GM19468 (cell line): ENCODE measurements around the gene HSD17B3.
"Not testable (repeated sequence)": the region's sequence is repeated elsewhere in the genome, so short reads cannot be mapped to it uniquely, and the experiment has no call there.

Experiments used
- ATAC-seq: cut with Tn5 transposase; IDR thresholded peaks from one replicate; pipeline ENCODE4 v1.9.1; 2021; ENCODE audit warnings: mild to moderate bottlenecking, moderate library complexity, moderate number of reproducible peaks; ENCODE audit not compliant: unreplicated experiment; ENCODE audit errors: extremely low read depth

HSD17B3 gene

DNA sequence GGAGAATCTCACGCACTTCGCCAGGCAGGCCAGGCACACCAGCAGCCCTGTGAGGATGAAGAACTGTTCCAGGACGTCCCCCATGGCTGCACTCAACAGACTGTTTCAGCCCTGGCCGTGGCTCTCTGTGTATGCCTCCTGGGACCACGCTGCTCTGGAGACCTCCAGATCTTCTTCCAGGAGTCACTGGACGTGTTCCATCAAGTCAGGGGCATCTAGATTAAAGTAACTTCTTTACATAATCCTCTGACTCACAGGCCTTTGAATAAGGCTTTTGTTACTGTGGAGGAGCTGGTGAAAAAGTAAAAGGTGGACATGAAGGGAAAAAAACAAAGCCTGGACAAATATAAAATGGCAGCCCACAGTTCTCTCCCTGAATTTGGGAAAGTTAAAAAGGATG is at the start of gene HSD17B3:
HSD17B3 (minus strand) TSS at position 156 of the 400 bp plus-strand sequence; CDS start at position 84, 72 bp downstream.
- ATAC-seq = no peak

GRCh38 chr9:96350866-96351265 is 48.9 kb upstream of the HSD17B3 start:
- ATAC-seq = no peak

- ATAC-seq = no peak
Observed at GRCh38 chr9:96348261-96348660, 46.3 kb upstream of the HSD17B3 start.

GRCh38 chr9:96345551-96345950 is 43.6 kb upstream of the HSD17B3 start:
- no peak for ATAC-seq

DNA sequence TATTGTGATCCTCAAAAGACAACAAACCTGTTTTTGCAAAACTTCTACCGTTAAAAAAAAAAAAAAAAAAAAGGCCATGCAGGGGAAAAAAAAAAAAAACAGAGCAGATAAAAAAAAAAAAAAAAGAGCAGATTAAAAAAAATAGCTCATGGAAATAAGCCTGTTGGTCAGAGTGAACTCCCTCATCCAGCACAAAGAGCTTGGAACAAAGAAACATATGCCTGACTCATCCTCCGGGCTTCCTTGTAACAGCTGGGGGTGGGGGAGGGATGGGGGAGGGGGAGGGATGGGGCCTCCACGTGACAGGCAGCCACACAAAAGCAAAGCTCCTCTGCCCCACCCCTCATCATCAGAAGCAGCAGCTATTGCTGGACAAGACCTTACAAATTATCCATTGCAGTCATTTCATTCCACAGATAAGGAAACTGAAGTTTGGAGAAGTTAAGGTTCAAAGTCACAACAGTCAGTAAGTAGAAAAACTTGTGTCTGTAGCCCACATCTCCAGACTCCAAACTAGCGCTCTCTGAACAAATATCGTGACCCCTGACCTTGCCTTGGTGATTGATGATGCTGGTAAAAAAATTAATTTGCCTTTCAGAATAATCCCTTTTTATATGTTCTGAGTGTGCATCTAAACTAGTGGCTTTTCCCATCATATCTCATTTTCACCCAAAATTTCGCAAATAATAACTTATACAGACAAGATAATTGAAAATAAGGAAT is 42.6 kb upstream of the HSD17B3 start:
- ATAC-seq = no peak

DNA sequence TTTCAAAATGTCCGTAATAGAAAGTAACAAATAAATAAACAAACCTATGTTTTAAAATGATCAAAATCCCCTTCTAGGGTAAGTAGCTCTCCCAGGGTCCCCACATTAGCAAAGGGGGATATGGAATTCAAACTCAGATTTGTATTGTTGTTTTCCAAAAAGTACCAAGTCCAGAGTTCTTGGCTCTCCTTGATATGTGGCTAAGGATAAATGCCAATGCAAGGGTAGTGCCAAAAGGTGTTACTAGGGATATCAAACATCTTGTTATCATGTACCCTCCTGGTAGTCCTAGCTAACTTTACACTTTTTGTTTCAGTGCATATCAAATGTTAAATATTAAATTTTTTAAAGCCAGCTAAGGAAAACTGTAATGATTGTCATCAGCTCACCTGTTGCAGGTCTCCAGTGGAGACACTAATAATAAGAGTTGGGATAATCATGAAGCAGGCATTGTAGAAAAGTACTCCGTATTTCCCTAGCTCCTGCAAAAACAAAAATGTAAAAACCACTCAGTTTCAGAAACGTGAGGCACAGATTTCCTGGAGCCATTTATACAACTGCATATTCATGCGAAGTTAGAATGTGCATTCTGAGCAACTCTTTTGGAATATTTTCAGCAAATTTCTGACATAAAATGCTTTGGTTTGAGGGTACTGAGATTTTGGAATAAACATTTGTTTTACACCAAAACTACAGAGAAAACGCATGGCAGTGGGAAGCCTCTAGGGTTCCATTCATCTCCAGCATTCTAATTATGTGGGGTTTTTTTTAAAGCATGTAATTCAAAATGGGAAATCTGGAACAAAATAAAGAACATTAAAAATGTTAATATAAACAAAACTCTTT is 41.8 kb upstream of the HSD17B3 start:
- no peak for ATAC-seq

DNA sequence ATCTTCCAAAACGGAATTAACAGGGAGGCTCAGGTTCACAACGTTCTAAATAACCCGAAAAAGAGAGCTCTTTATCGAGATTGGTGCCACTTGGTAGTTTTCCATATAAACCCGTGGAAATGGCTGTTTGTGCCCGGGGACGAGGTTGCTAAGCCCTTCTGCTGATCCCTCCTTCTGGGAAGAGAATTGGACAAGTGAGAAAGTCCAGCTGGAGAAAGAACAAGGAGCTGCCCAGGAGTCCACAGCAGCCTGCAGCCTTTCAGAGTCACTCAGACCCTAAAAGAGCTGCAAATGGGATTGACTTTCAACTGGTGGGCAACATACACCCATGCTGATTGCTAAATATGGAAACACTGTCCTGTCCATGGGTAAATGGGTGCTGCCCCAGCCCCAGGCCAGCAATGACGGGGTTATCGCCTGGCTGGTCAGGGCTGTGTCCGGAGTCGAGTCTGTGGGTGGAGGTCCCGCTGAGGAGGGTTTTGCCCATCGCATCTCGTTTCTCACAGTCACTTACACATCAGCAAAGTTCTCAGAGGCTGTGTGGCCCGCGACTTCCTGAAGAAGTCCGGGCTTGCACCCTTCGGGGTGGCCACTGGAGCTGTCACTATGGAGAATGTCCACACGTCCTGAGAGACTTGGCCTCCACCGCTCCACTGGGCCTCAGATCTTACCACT is 40.7 kb upstream of the HSD17B3 start:
- ATAC-seq = no peak

GRCh38 chr9:96340707-96341106 is 38.7 kb upstream of the HSD17B3 start:
- no peak for ATAC-seq

DNA sequence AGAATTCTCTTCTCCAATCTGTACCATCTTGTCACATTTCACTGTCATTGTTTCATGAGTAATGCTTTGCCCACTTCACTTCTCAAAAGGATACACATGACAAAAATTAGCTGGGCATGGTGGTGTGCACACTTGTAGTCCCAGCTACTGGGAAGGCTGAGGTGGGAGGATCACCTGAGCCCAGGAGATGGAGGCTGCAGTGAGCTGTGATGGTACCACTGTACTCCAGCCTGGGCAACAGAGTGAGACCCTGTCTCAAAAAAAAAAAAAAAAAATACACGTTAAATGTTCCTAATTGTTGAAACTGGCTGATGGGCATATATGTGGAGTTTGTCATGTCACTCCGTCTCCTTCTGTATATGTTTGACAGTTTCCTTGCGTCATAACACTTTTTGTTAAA is 36.3 kb upstream of the HSD17B3 start:
- no peak for ATAC-seq

GRCh38 chr9:96333958-96334357 is 32.0 kb upstream of the HSD17B3 start:
- no peak for ATAC-seq

DNA sequence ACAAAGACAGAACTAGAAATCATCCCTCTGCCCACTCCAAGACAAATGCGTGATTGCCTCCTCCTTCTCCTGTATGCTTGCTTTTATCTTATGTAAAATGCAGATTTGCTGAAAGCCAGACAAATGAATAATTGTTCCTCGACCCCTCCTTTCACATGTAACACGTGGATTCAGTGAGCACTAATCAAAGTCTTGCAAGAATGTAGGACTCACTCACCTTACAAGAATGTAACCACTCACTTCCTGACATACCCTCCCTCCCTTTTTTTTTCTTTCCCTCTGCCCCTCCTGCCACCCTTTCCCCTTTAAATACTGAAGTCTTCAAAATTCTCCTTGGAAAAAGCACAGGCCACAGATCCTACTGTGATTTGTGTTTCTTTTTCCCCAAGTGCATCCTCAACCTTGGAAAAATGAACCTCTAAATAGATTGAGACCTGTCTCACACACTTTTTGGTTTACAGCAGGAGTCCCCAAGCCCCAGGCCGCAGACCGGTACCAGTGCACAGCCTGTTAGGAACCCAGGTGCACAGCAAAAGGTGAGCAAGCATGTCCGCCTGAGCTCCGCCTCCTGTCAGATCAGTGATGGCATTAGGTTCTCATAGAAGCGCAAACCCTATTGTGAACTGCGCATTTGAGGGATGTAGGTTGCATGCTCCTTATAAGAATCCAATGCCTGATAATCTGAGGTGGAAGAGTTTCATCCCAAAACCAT is 29.4 kb upstream of the HSD17B3 start:
- ATAC-seq = no peak

GRCh38 chr9:96327694-96328352 is 25.8 kb upstream of the HSD17B3 start:
- ATAC-seq = no peak

- no peak for ATAC-seq
Observed at GRCh38 chr9:96323169-96323568, 21.2 kb upstream of the HSD17B3 start.

- ATAC-seq = not testable (repeated sequence)
Observed at GRCh38 chr9:96322736-96323135, 20.8 kb upstream of the HSD17B3 start.

GRCh38 chr9:96322210-96322609 is 20.2 kb upstream of the HSD17B3 start:
- ATAC-seq = not testable (repeated sequence)

DNA sequence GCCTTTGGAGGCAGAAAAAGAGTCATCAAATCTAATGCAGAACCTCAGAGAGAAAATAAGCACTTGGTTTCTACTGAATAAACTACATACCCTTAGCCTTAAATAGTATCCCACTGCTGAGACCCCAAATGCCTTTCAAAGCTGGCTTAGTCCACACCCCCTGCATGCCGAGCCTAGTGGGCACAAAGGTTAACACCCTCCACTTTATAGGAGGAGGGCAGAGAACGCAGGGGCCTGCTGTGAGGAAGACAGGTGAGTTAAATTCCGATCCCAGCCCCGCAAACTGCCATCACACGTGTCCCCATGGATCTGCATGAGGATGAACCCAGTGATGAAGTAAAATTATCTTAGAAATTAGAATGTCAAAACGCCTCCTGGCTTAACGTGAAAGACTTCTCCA is 19.5 kb upstream of the HSD17B3 start:
- no peak for ATAC-seq

GRCh38 chr9:96320749-96321280 is 18.8 kb upstream of the HSD17B3 start:
- ATAC-seq = no peak

DNA sequence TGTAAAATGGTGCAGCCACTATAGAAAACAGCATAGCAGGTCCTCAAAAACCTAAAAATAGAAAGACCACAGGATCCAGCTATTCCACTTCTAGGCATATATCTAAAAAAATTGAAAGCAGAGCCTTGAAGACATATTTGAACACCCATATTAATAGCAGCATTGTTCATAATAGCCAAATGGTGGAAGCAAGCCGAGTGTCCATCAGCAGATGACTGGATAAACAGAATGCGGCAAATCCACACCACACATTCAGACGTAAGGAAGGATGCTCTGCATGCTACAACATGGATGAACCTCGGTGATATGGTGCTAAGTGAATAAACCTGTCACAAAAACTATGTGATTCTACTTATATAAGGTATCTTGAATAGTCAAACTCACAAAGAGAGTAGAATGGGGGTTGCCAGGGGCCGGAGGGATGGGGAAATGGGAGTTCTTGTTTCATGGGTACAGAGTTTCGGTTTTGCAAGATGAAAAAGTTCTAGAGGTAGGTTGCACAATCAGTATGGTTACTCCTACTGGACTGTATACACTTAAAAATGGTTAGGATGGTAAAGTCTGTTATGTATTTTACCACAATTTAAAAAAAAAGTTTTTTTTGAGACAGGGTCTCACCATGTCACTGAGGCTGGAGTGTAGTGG is 17.1 kb upstream of the HSD17B3 start:
- ATAC-seq = no peak

GRCh38 chr9:96317335-96317980 is 15.5 kb upstream of the HSD17B3 start:
- no peak for ATAC-seq
